IPS-18a (cell line): ENCODE results near the gene LRIG1.

Source experiments
- H3K27ac ChIP-seq: one replicate; pipeline ENCODE4 v1.5.1; 2013; ENCODE audit warnings: low read length
- H3K27me3 ChIP-seq: one replicate; pipeline ENCODE4 v1.6.1; 2013; ENCODE audit warnings: mild to moderate bottlenecking, low read length; ENCODE audit not compliant: control insufficient read depth, insufficient read depth
- H3K36me3 ChIP-seq: one replicate; pipeline ENCODE4 v1.6.1; 2013; ENCODE audit warnings: low read depth, low read length; ENCODE audit not compliant: control insufficient read depth
- H3K4me1 ChIP-seq: one replicate; pipeline ENCODE4 v1.6.1; 2013; ENCODE audit warnings: low read depth, low read length; ENCODE audit not compliant: control insufficient read depth
- H3K4me3 ChIP-seq: one replicate; pipeline ENCODE4 v1.5.1; 2013; ENCODE audit warnings: low read length
- H3K9ac ChIP-seq: one replicate; pipeline ENCODE4 v1.6.1; 2013; ENCODE audit warnings: mild to moderate bottlenecking, low read length, moderate library complexity
- H3K9me3 ChIP-seq: one replicate; pipeline ENCODE4 v1.6.1; 2013; ENCODE audit warnings: low read depth, low read length; ENCODE audit not compliant: control insufficient read depth

The LRIG1 gene

GRCh38 chr3:66401675-66402491 is 98.9 kb downstream of the LRIG1 start:
- H3K27ac ChIP-seq, result no peak overlapping the region
- no peak overlapping the region for H3K9ac ChIP-seq
- no peaks in the 10 kb centered on the region for H3K9me3 ChIP-seq
- H3K4me1 ChIP-seq, result peaks cover 9% of the 10 kb centered on the region
- H3K4me3 ChIP-seq, result no peak overlapping the region
- H3K27me3 ChIP-seq, result no peaks in the 10 kb centered on the region
- peaks cover 85% of the 10 kb centered on the region for H3K36me3 ChIP-seq

GRCh38 chr3:66401157-66401550 is 99.7 kb downstream of the LRIG1 start:
- no peaks in the 10 kb centered on the region for H3K9me3 ChIP-seq
- peaks cover 85% of the 10 kb centered on the region for H3K36me3 ChIP-seq
- H3K4me1 ChIP-seq, result peaks cover 9% of the 10 kb centered on the region
- H3K27me3 ChIP-seq, result no peaks in the 10 kb centered on the region
- no peak overlapping the region for H3K9ac ChIP-seq
- no peak overlapping the region for H3K27ac ChIP-seq
- H3K4me3 ChIP-seq, result no peak overlapping the region

GRCh38 chr3:66400411-66401156 is 100.2 kb downstream of the LRIG1 start:
- Histone ChIP-seq H3K27ac (no peak overlapping the region), H3K36me3 (peaks cover 85% of the 10 kb centered on the region), H3K27me3 (no peaks in the 10 kb centered on the region), H3K4me1 (peaks cover 9% of the 10 kb centered on the region), H3K9ac (no peak overlapping the region), H3K4me3 (no peak overlapping the region), H3K9me3 (no peaks in the 10 kb centered on the region)

DNA sequence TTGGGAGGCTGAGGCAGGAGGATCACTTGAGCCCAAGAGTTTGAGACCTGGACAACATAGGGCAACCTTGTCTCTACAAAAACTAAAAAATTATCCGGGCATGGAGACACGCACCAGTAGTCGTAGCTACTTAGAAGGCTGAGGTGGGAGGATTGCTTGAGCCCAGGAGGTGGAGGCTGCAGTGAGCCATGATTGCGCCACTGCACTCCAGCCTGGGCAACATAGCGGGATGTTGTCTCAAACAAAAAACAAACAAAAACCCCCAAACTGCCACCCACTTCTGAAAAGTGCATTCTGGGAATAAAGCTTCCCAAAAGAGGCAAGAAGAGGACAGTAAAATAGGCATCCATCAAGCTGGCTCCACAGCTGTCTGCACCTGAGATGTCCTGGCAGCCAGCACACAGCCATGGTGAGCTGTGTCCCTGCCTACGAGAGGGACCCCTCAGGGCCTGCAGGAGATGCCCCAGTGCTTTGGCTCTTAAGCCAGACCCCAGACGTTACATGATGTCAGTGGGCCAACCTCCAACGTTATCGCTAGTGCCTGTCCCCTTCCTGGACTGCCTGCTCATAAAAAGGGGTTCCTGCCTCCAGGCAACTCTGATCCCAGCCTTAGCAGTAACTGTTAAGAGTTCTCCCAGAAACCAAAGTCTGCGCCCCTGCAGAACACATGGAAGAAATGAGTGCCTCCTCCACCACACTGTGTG is 101.1 kb downstream of the LRIG1 start:
- H3K27me3 ChIP-seq, result no peaks in the 10 kb centered on the region
- H3K27ac ChIP-seq, result no peak overlapping the region
- no peak overlapping the region for H3K9ac ChIP-seq
- peaks cover 9% of the 10 kb centered on the region for H3K4me1 ChIP-seq
- H3K9me3 ChIP-seq, result no peaks in the 10 kb centered on the region
- H3K36me3 ChIP-seq, result peaks cover 85% of the 10 kb centered on the region
- no peak overlapping the region for H3K4me3 ChIP-seq

DNA sequence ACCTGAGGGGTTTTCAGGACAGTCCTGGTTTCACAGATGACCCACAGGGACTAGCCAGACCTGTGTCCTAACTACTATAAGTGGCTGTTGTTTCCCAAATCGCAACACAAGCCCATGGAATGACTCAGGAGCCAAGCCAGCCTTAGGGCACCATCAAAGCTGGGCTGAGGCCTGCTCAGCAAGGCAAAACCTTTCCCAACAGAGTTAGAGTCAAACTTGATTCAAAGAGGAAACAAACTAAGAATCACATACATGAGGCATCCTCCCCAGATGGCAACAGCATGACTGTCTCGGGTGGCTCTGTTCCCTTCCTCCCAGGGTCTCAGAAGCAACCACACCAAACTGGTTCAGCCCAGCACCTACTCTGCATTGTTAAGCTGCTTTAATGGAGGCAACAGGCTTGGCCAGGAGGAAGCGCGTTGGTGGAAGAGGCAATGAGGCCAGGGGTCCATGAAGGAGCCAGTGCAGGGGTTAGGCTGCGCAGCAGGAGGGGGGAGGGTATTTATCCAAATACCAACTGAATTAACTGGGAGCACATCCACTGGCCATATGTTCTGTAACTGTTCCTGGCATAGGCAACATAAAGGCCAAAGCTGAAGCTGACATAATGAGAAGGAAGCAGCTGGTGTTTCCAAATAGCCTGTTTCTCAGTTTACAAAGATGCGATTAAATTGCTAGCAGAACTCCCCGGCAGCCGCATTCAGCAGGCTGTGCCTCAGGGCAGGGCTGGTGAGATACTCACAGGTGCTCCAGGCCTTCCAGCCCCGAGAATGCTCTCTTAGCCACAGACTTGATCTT is 102.4 kb downstream of the LRIG1 start:
- peaks cover 9% of the 10 kb centered on the region for H3K4me1 ChIP-seq
- no peak overlapping the region for H3K4me3 ChIP-seq
- H3K9ac ChIP-seq, result no peak overlapping the region
- no peaks in the 10 kb centered on the region for H3K27me3 ChIP-seq
- no peak overlapping the region for H3K27ac ChIP-seq
- H3K36me3 ChIP-seq, result peaks cover 85% of the 10 kb centered on the region
- H3K9me3 ChIP-seq, result no peaks in the 10 kb centered on the region

DNA sequence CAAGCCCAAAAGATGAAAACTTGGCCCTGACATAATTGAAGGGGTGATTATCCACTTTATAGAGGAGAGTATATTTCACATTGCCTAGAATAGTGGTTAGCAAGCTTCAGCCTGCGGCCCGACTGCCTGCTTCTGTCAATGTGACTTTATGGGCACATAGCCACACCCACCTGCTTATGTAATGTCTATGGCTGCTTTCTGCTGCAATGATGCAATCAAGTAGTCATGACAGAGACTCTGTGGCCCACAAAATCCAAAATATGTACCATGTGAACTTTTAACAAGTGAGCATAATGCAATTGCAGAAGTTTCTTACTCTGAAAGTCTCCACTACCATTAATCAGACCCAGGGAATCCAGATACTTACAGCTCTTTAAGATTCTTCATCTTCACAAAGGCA is 103.1 kb downstream of the LRIG1 start:
- Histone ChIP-seq H3K9ac (no peak overlapping the region), H3K27me3 (no peaks in the 10 kb centered on the region), H3K4me3 (no peak overlapping the region), H3K27ac (no peak overlapping the region), H3K36me3 (peaks cover 85% of the 10 kb centered on the region), H3K9me3 (no peaks in the 10 kb centered on the region), H3K4me1 (peaks cover 9% of the 10 kb centered on the region)

DNA sequence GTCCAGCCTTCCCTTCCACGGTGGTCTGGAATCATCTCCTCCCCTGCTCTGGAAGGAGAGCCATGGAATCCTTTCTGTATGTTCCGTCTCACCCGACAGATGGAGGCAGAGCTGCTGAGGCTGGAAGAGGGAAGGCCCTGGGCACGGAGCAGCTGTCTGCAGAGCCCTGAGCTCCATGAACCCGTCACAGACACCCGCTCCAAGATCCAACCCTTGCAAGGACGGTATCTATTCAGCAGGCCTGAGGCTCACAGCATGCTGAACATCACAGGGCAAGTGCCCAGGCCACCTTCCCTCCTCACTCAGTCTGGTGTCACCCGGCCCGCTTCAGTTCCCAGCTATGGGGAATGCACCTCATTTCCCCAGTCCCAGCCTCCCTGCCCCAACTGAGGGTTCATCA is 103.9 kb downstream of the LRIG1 start:
- H3K27me3 ChIP-seq, result no peaks in the 10 kb centered on the region
- no peak overlapping the region for H3K9ac ChIP-seq
- H3K4me1 ChIP-seq, result peaks cover 4% of the 10 kb centered on the region
- no peak overlapping the region for H3K4me3 ChIP-seq
- H3K36me3 ChIP-seq, result peaks cover 91% of the 10 kb centered on the region
- H3K27ac ChIP-seq, result no peak overlapping the region
- H3K9me3 ChIP-seq, result no peaks in the 10 kb centered on the region

- no peaks in the 10 kb centered on the region for H3K9me3 ChIP-seq
- no peak overlapping the region for H3K9ac ChIP-seq
- H3K4me1 ChIP-seq, result no peaks in the 10 kb centered on the region
- no peaks in the 10 kb centered on the region for H3K27me3 ChIP-seq
- H3K4me3 ChIP-seq, result no peak overlapping the region
- H3K27ac ChIP-seq, result no peak overlapping the region
- H3K36me3 ChIP-seq, result peaks cover 91% of the 10 kb centered on the region
Observed at GRCh38 chr3:66396161-66396760, 104.6 kb downstream of the LRIG1 start.

DNA sequence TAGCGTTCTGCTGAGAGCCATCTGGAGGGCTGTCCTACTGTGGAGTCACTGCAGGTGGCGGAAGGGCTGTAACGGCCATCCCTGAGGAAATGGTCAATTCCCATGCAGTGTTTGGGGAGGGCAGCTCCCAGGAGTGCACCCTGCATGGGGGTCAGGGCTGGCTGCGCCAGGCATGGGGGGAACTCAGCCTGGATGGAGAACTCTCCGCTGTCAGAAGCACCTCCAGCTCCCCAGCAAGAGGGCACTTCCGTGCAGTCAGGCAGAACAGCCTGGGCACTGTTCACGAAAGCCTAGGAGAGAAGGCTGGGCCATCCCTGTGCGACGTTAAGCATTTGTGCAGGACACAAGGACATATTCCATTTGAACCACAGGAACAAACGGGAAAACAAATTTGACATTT is 105.2 kb downstream of the LRIG1 start:
- no peaks in the 10 kb centered on the region for H3K9me3 ChIP-seq
- no peaks in the 10 kb centered on the region for H3K27me3 ChIP-seq
- no peak overlapping the region for H3K4me3 ChIP-seq
- no peaks in the 10 kb centered on the region for H3K4me1 ChIP-seq
- no peak overlapping the region for H3K27ac ChIP-seq
- peaks cover 96% of the 10 kb centered on the region for H3K36me3 ChIP-seq
- H3K9ac ChIP-seq, result no peak overlapping the region

DNA sequence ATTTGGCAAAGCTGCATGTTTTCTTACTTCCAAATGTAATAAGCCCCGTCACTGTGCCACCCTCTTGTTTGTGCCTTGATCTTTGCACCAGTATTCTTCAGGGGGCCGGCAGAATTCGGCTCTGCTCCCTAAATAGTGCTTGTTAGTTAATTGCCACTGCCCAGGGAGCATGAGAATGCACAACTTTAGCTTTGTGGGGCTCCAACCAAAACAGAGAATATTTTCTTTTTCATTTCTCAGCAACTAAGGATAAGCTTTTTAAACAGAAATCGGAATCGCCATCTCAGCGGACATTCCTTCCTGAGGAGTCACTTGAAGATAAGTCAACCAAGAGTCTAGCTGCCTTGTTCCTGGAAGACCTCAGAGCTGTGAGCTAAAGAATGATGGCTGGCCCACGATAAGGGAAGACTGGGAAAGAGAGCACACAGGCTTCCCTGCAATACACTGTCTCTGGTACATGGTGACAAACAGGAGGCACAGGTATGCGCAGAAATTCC is 106.0 kb downstream of the LRIG1 start:
- Histone ChIP-seq H3K27me3 (no peaks in the 10 kb centered on the region), H3K9me3 (no peaks in the 10 kb centered on the region), H3K4me3 (no peak overlapping the region), H3K9ac (no peak overlapping the region), H3K4me1 (no peaks in the 10 kb centered on the region), H3K27ac (no peak overlapping the region), H3K36me3 (peaks cover 93% of the 10 kb centered on the region)
